GM12878 (cell line): ENCODE measurements around the gene RCC2.

Experiments
- CTCF ChIP-seq, 3 experiments: IDR thresholded peaks in 2 of 3; conservative IDR thresholded peaks in 1 of 3; 2 replicates each; pipeline ENCODE4 v1.5.1; 2011; ENCODE audit warnings: low read depth in 3 of 3, low read length in 3 of 3, mild to moderate bottlenecking in 3 of 3, control low read depth in 2 of 3, moderate library complexity in 2 of 3, inconsistent platforms in 1 of 3, mixed read lengths in 1 of 3; ENCODE audit not compliant: control insufficient read depth in 2 of 3, insufficient read depth in 1 of 3; ENCODE audit errors: extremely low read depth in 1 of 3
- MLLT1 ChIP-seq: fragments of 450-650 bp; IDR thresholded peaks from 2 replicates; pipeline ENCODE4 v1.6.1; 2016; ENCODE audit warnings: mild to moderate bottlenecking

- peak; percentile 32 to 58 (median 42); a peak in 4 of 6 replicates for TF ChIP-seq CTCF (IDR thresholded peaks at IDR 0.05 in 2 of 3, conservative IDR thresholded peaks at IDR 0.05 in 1 of 3; ENCODE audit: control insufficient read depth in 2 of 3, extremely low read depth in 1 of 3, insufficient read depth in 1 of 3, low read depth in 3 of 3, low read length in 3 of 3)
- no peak for TF ChIP-seq MLLT1
Observed at GRCh38 chr1:17485281-17485680, 45.8 kb upstream of the RCC2 start.
